Endothelial cell of umbilical vein (primary cell): Measurements from ENCODE around the gene CFAP61. TPM values are rescaled to one million over a fixed set of nuclear protein-coding genes. Genes with fewer than 3 reads are reported as not detected.

Source experiments
- BruUV-seq: library from RNA; stranded (reverse); fragments of 400-500 nt; replicated peaks from 2 replicates; lab custom pipeline; 2021; lab: Mats Ljungman, UMichigan
- CTCF ChIA-PET: fragments of 300-600, 350-600 bp; sonication (Branson Sonifier 250); formaldehyde crosslinking; loops from one replicate; lab custom pipeline; 2021; ENCODE audit warnings: antibody characterized with exemption, inconsistent platforms; lab: Charles Lee
- POLR2A ChIA-PET: fragments of 300-600, 350-600 bp; sonication (Branson Sonifier 250); formaldehyde crosslinking; loops from one replicate; lab custom pipeline; 2021; ENCODE audit warnings: antibody characterized with exemption, inconsistent platforms; lab: Charles Lee
- DNase-seq: peaks from one replicate; pipeline ENCODE4 v3.0.0-alpha.2; 2011; ENCODE audit warnings: low read depth, low spot score
- FAIRE-seq: peaks from 2 replicates; lab custom pipeline; 2011; peaks lifted over from hg19 to GRCh38; lab: Jason Lieb, UNC
- H2AFZ ChIP-seq: 2 replicates; pipeline ENCODE4 v1.6.0; 2012; ENCODE audit warnings: low read depth, low read length, control low read depth, inconsistent platforms
- H3K27ac ChIP-seq: 2 replicates; pipeline ENCODE4 v1.5.1; 2011; ENCODE audit warnings: low read depth, mild to moderate bottlenecking, control low read depth, low read length, moderate library complexity; ENCODE audit not compliant: insufficient read depth
- H3K27me3 ChIP-seq, 2 experiments: 2 replicates each; pipeline versions ENCODE4 v1.6.0 to v1.6.1; 2011; ENCODE audit warnings: low read length in 2 of 2, mixed read lengths in 1 of 2; ENCODE audit not compliant: control insufficient read depth in 2 of 2, insufficient read depth in 2 of 2
- H3K36me3 ChIP-seq, 2 experiments: 2 replicates in 1 of 2; 3 replicates in 1 of 2; pipeline ENCODE4 v1.5.1; 2011; ENCODE audit warnings: low read length in 2 of 2, mild to moderate bottlenecking in 1 of 2, moderate library complexity in 1 of 2; ENCODE audit not compliant: control insufficient read depth in 2 of 2, insufficient read depth in 2 of 2; ENCODE audit errors: extremely low read depth in 1 of 2
- H3K4me1 ChIP-seq: 3 replicates; pipeline ENCODE4 v1.5.1; 2011; ENCODE audit warnings: mild to moderate bottlenecking, low read length; ENCODE audit not compliant: control insufficient read depth, insufficient read depth; ENCODE audit errors: extremely low read depth
- H3K4me2 ChIP-seq: 2 replicates; pipeline ENCODE4 v1.6.1; 2011; ENCODE audit warnings: low read length, control low read depth, mixed read lengths; ENCODE audit not compliant: insufficient read depth
- H3K4me3 ChIP-seq, 3 experiments: fragments of 200-600 bp in 1 of 3; sonication (generic), shearing (Covaris generic) in 1 of 3; replicated peaks in 1 of 3; 2 replicates each; pipeline ENCODE4 v1.5.1; 2011 to 2016; ENCODE audit warnings: control low read depth in 3 of 3, low read length in 3 of 3, mild to moderate bottlenecking in 2 of 3, inconsistent platforms in 1 of 3, low read depth in 1 of 3, moderate library complexity in 1 of 3; ENCODE audit not compliant: insufficient read depth in 1 of 3
- H3K79me2 ChIP-seq: 2 replicates; pipeline ENCODE4 v1.6.0; 2012; ENCODE audit warnings: low read length, inconsistent platforms; ENCODE audit not compliant: control insufficient read depth, insufficient read depth
- H3K9ac ChIP-seq: replicated peaks from 2 replicates; pipeline ENCODE3; 2011; ENCODE audit warnings: low read length, control low read depth; ENCODE audit not compliant: insufficient read depth; ENCODE audit errors: extremely low read depth
- H3K9me1 ChIP-seq: replicated peaks from 3 replicates; pipeline ENCODE4 v1.6.0; 2011; ENCODE audit warnings: mild to moderate bottlenecking, low read length; ENCODE audit not compliant: control insufficient read depth, insufficient read depth; ENCODE audit errors: extremely low read depth
- H3K9me3 ChIP-seq: replicated peaks from 2 replicates; pipeline ENCODE4 v1.5.1; 2012; ENCODE audit warnings: low read length, inconsistent platforms; ENCODE audit not compliant: control insufficient read depth, insufficient read depth
- H4K20me1 ChIP-seq: replicated peaks from 2 replicates; pipeline ENCODE3; 2011; ENCODE audit warnings: mild to moderate bottlenecking, low read length; ENCODE audit not compliant: control insufficient read depth, insufficient read depth; ENCODE audit errors: extremely low read depth
- EZH2 ChIP-seq: IDR thresholded peaks from 2 replicates; pipeline ENCODE4 v1.6.1; 2012; ENCODE audit warnings: borderline replicate concordance, low read depth, mild to moderate bottlenecking, moderate library complexity, low read length, inconsistent platforms; ENCODE audit not compliant: severe bottlenecking
- FOS ChIP-seq: IDR thresholded peaks from 2 replicates; pipeline ENCODE4 v1.6.1; 2011; ENCODE audit warnings: mild to moderate bottlenecking, low read length, moderate library complexity, borderline replicate concordance; ENCODE audit not compliant: insufficient read depth
- GATA2 ChIP-seq: IDR thresholded peaks from 2 replicates; pipeline ENCODE4 v1.7.0; 2011; ENCODE audit warnings: low read depth, mild to moderate bottlenecking, moderate library complexity, mixed read lengths, low read length; ENCODE audit not compliant: insufficient read length, insufficient read depth
- JUN ChIP-seq: IDR thresholded peaks from 2 replicates; pipeline ENCODE4 v1.6.1; 2011; ENCODE audit warnings: borderline replicate concordance, low read depth; ENCODE audit not compliant: insufficient read length, insufficient read depth
- MYC ChIP-seq: IDR thresholded peaks from one replicate; pipeline ENCODE4 v1.6.1; 2011; ENCODE audit warnings: mild to moderate bottlenecking, low read depth, low read length
- POLR2A ChIP-seq: IDR thresholded peaks from 2 replicates; pipeline ENCODE4 v1.6.1; 2012; ENCODE audit warnings: low read depth, mild to moderate bottlenecking, control low read depth, low read length
- POLR2AphosphoS5 ChIP-seq: IDR thresholded peaks from 2 replicates; pipeline ENCODE4 v1.6.1; 2012; ENCODE audit warnings: low read depth, mild to moderate bottlenecking, control low read depth, low read length, moderate library complexity; ENCODE audit not compliant: insufficient read depth
- dilution Hi-C: fragments of 300-500 bp; cut with MboI; formaldehyde crosslinking; loops from one replicate; pipeline ENCODE4 v1.15.0; 2019; ENCODE audit warnings: low sequenced_read_pairs; ENCODE audit not compliant: extremely low pct_ligation_motif_present
- intact Hi-C: fragments of 100-400 bp; cut with micrococcal nuclease; formaldehyde crosslinking; loops from one replicate; pipeline ENCODE4 v1.10.0; 2022
- polyA plus RNA-seq, 4 experiments: library from polyadenylated mRNA; depleted of rRNA in 3 of 4; stranded (reverse) in 3 of 4; unstranded in 1 of 4; fragments of >200 nt; gene quantifications; 2 replicates each; pipeline versions ENCODE4 v1.2.1 to v1.2.3, GENCODE V29; 2011 to 2012; ENCODE audit warnings: missing spikeins in 1 of 4
- total RNA-seq: library from RNA; stranded (reverse); gene quantifications from 2 replicates; pipeline ENCODE4 v1.2.3, GENCODE V29; 2021
- TF ChIP-seq, protein P1 (sequence below), 2 donors: IDR thresholded peaks; 1 replicate in 1 of 2; 2 replicates in 1 of 2; pipeline ENCODE4 v1.5.1; 2011; ENCODE audit warnings: low read length in 2 of 2, mild to moderate bottlenecking in 2 of 2, moderate library complexity in 2 of 2, control low read depth in 1 of 2, inconsistent platforms in 1 of 2, low read depth in 1 of 2; ENCODE audit not compliant: insufficient read depth in 1 of 2; ENCODE audit errors: extremely low read depth in 1 of 2
- TF ChIP-seq, protein P2 (sequence below): IDR thresholded peaks from 2 replicates; pipeline ENCODE4 v1.6.1; 2011; ENCODE audit not compliant: insufficient read depth, insufficient read length

Gene CFAP61
- total and polyA plus RNA-seq, 2 donors (not counting 3 experiments of a cell fraction or from before 2014, with no cell fraction given), result not detected

DNA sequence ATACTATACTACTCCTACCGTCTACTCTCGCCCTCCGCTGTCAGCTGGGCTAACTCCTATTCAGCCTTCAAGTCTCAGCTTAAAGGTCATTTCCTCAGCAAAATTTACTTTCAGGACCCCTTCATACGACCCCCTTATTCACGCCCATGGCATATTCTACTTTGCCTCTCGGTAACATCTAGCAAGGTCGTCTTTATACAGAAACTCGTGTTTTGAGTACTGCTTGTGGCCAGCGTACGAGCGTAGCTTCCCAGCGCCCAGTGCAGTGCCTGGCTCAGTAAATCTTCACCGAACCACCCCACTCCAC is 612 bp upstream of the CFAP61 start:
- Histone ChIP-seq H3K9me3 (no peaks in the 10 kb centered on the region), H3K9ac (peak overlapping the region; percentile 75), H3K27me3 (peaks cover 9 to 20% of the 10 kb centered on the region in 2 experiments), H3K36me3 (peaks cover 12 to 14% of the 10 kb centered on the region in 2 experiments), H4K20me1 (no peaks in the 10 kb centered on the region), H3K9me1 (no peaks in the 10 kb centered on the region), H3K27ac (peak overlapping the region; percentile 49), H3K79me2 (peaks cover 12% of the 10 kb centered on the region), H3K4me2 (peak overlapping the region; percentile 94), H2AFZ (peak overlapping the region; percentile 66), H3K4me1 (peaks cover 8% of the 10 kb centered on the region), H3K4me3 (peak overlapping the region; percentile 49 to 95 (median 69))
- TF ChIP-seq POLR2AphosphoS5, result no peak
- TF ChIP-seq POLR2A, result no peak
- no peak for TF ChIP-seq MYC
- TF ChIP-seq, protein P1, sequence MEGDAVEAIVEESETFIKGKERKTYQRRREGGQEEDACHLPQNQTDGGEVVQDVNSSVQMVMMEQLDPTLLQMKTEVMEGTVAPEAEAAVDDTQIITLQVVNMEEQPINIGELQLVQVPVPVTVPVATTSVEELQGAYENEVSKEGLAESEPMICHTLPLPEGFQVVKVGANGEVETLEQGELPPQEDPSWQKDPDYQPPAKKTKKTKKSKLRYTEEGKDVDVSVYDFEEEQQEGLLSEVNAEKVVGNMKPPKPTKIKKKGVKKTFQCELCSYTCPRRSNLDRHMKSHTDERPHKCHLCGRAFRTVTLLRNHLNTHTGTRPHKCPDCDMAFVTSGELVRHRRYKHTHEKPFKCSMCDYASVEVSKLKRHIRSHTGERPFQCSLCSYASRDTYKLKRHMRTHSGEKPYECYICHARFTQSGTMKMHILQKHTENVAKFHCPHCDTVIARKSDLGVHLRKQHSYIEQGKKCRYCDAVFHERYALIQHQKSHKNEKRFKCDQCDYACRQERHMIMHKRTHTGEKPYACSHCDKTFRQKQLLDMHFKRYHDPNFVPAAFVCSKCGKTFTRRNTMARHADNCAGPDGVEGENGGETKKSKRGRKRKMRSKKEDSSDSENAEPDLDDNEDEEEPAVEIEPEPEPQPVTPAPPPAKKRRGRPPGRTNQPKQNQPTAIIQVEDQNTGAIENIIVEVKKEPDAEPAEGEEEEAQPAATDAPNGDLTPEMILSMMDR (IDR thresholded peaks at IDR 0.05; ENCODE audit: extremely low read depth in 1 of 2, insufficient read depth in 1 of 2, low read depth in 1 of 2, low read length in 2 of 2), result no peak
- TF ChIP-seq GATA2, result no peak
- TF ChIP-seq, protein P2, sequence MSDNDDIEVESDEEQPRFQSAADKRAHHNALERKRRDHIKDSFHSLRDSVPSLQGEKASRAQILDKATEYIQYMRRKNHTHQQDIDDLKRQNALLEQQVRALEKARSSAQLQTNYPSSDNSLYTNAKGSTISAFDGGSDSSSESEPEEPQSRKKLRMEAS, result no peak
- TF ChIP-seq EZH2, result no peak
- TF ChIP-seq JUN, result no peak
- no peak for TF ChIP-seq FOS
- no TSS peak for BruUV-seq
- POLR2A ChIA-PET, result interaction anchor here (0.6 to 1.3 kb wide), 3 partner anchors 13 to 90 kb away, joined by 3 to 11 read pairs (median 3); partner anchors contain the start of gene NAA20
- DNase-seq (no peak), FAIRE-seq (no peak)
- intact Hi-C loops, result loop anchor here (1.0 to 5.0 kb wide), 3 partner anchors 13 to 359 kb away; partner anchors contain the start of gene NAA20
- CTCF ChIA-PET, result interaction anchor here (0.8 to 2.0 kb wide), 6 partner anchors 8 to 359 kb away, joined by 3 to 9 read pairs (median 4); no protein-coding TSS in a partner anchor
- dilution Hi-C loops, result no loop called here
